ENCODE results near the gene OTOGL.
A peak's percentile ranks its signal among the peaks of the same experiment; 100 is the strongest.

OTOGL gene

DNA sequence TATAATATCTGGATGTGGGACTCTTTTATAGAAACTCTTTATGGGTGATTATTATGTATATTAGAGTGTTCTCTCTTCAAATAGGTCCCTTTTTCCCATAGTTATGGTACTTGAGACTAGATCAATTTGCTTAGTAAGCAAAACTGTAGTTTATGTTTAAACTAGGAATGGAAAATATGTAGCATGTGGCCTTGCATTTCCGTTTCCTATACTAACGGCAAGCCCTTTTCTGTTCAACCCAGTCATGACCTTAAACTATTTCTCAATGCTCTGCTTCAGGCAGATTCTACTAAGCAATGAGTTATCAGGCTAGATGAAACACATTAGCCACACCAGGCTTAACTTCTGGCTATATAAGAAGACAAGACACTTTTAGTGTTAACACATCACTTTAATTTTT lies 84.6 kb downstream of the OTOGL start:
- TF ChIP-seq, protein P1, sequence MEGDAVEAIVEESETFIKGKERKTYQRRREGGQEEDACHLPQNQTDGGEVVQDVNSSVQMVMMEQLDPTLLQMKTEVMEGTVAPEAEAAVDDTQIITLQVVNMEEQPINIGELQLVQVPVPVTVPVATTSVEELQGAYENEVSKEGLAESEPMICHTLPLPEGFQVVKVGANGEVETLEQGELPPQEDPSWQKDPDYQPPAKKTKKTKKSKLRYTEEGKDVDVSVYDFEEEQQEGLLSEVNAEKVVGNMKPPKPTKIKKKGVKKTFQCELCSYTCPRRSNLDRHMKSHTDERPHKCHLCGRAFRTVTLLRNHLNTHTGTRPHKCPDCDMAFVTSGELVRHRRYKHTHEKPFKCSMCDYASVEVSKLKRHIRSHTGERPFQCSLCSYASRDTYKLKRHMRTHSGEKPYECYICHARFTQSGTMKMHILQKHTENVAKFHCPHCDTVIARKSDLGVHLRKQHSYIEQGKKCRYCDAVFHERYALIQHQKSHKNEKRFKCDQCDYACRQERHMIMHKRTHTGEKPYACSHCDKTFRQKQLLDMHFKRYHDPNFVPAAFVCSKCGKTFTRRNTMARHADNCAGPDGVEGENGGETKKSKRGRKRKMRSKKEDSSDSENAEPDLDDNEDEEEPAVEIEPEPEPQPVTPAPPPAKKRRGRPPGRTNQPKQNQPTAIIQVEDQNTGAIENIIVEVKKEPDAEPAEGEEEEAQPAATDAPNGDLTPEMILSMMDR (conservative IDR thresholded peaks at IDR 0.05; ENCODE audit: low read depth, low read length), result no peak
- no peak overlapping the region for H3K4me3 ChIP-seq (ENCODE audit: low read length)
- no peak for DNase-seq (ENCODE audit: low read depth)

DNA sequence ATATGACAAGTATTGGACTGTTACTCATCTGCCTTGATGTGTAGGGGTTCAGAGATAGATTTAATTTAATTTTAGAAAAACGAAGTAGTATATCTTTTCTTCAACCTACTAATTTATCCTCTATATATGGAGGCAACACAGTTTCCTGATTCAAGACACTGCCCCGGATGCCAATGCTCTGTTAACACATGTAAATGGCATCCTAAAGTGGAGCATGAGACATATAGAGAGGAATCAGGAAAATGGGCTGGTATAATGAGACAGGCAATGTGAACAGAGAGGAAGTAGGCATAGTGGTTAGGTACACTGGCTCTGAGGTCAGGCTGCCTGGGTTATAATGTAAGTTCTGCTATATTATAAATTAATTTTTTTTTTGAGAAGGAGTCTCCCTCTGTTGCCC lies 85.6 kb downstream of the OTOGL start:
- no peak for DNase-seq (ENCODE audit: low read depth)
- H3K4me3 ChIP-seq (ENCODE audit: low read length), result no peak overlapping the region
- TF ChIP-seq, protein P1 (conservative IDR thresholded peaks at IDR 0.05; ENCODE audit: low read depth, low read length), result no peak

DNA sequence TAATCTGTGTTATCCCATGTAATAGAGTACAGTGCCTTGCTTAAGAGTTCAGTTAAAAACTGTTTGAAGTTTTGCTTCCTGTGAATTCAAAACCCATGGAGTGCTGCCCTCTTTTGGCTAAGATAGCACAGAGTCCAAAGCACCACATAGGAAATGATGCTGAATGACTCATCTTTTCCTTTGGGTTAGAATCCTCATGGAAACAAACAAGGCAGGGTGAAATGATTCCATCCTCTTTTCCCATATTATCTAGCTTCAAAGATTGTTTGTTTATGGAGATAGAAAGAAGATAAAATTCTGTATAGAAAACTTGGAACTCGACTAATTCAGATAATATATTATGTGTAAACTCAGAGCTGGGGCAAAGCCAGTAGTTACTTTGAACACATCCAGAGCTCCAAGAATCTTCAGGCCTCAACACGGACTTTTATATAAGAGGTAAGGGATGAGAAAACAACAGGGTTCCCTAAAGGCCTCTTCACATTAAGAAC lies 87.4 kb downstream of the OTOGL start:
- TF ChIP-seq, protein P1 (conservative IDR thresholded peaks at IDR 0.05; ENCODE audit: low read depth, low read length), result peak; percentile 81
- H3K4me3 ChIP-seq (ENCODE audit: low read length), result no peak overlapping the region
- peak; percentile 56 for DNase-seq (ENCODE audit: low read depth)

DNA sequence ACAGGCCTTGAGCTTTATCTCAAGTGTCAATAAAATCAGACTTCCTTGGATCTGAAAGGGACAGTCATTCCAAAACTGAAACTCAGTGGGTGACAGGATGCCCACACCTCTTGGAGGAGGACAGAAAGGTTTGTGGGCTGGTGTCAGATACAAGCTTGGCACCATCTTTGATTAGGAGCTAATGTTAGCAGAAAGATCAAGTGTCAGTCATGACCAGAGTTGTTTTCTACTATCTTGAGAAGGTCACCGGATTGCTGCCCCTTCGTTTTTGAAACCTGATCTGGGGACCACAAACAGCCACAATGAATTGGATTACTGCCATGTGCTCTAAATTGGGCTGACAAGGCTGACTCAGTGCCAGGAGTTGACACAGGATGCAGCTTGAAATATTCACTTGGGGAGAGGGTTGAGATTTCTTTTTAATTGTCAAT lies 88.3 kb downstream of the OTOGL start:
- TF ChIP-seq, protein P1 (conservative IDR thresholded peaks at IDR 0.05; ENCODE audit: low read depth, low read length), result no peak
- no peak overlapping the region for H3K4me3 ChIP-seq (ENCODE audit: low read length)
- DNase-seq (ENCODE audit: low read depth), result peak; percentile 32

DNA sequence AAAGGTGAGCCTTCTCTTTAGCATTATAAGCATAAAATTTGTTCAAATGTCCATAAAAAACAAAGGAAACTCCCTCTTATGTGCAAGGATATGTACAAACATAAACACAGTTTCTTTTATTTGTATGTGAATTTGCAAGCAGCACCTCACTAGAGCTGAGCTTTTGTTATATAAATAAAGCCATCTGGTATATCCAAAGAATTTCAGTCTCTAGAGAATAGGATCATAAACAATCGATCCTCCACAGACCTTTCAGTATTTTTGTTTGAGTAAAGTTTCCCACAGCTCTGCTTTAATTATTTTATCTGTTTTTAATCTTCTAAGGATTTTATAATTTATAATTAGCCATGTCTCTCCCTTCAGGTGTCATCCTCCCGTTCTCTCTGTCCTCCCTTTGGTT lies 89.2 kb downstream of the OTOGL start:
- TF ChIP-seq, protein P1 (conservative IDR thresholded peaks at IDR 0.05; ENCODE audit: low read depth, low read length), result no peak
- DNase-seq (ENCODE audit: low read depth), result no peak
- H3K4me3 ChIP-seq (ENCODE audit: low read length), result no peak overlapping the region

DNA sequence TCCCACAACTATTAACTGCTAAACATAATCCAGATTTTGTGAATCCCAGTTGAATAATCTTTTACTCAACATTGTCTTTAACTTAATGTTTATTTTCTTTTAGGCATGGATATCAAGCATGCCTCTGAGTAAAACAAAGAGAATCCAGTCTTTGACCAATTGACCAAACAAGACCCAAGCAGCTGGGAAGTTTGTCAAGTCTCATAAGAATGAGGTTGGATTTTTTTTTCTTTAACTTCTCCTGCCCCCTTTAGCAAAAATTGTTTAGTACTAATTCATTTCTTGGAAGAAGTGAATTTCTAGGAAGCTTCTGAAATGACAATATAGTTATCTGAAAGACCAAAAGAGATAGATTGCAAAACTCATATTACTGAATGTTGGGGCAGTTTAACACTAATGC lies 89.9 kb downstream of the OTOGL start:
- TF ChIP-seq, protein P1 (conservative IDR thresholded peaks at IDR 0.05; ENCODE audit: low read depth, low read length), result no peak
- no peak for DNase-seq (ENCODE audit: low read depth)
- no peak overlapping the region for H3K4me3 ChIP-seq (ENCODE audit: low read length)

DNA sequence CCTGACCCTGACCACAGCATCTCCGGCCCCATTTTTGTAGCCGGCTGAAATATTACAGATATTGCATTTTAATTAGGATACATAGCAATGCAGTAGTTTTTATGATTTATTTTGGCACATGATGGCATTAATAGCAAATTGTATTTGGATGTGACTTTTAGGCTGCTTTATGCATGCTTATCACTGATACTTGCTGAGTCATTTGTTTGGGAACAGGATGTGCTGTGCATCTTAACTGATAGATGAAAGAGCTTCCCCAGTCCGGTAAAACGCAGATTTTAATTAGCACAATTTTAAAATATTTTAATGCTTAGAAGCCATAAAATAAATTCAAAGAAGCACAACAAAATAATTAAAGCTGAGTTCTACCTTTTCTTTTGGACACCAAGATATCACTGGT lies 90.7 kb downstream of the OTOGL start:
- no peak for DNase-seq (ENCODE audit: low read depth)
- TF ChIP-seq, protein P1 (conservative IDR thresholded peaks at IDR 0.05; ENCODE audit: low read depth, low read length), result no peak
- no peak overlapping the region for H3K4me3 ChIP-seq (ENCODE audit: low read length)

Measured in retinal pigment epithelial cell (primary cell).